GM21619 (cell line): Measurements from ENCODE around the gene ASGR1.
A peak's percentile ranks its signal among the peaks of the same experiment; 100 is the strongest.

ENCODE experiments used
- ATAC-seq: cut with Tn5 transposase; IDR thresholded peaks from one replicate; pipeline ENCODE4 v1.9.1; 2021; ENCODE audit not compliant: unreplicated experiment

Gene ASGR1, protein sequence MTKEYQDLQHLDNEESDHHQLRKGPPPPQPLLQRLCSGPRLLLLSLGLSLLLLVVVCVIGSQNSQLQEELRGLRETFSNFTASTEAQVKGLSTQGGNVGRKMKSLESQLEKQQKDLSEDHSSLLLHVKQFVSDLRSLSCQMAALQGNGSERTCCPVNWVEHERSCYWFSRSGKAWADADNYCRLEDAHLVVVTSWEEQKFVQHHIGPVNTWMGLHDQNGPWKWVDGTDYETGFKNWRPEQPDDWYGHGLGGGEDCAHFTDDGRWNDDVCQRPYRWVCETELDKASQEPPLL

DNA sequence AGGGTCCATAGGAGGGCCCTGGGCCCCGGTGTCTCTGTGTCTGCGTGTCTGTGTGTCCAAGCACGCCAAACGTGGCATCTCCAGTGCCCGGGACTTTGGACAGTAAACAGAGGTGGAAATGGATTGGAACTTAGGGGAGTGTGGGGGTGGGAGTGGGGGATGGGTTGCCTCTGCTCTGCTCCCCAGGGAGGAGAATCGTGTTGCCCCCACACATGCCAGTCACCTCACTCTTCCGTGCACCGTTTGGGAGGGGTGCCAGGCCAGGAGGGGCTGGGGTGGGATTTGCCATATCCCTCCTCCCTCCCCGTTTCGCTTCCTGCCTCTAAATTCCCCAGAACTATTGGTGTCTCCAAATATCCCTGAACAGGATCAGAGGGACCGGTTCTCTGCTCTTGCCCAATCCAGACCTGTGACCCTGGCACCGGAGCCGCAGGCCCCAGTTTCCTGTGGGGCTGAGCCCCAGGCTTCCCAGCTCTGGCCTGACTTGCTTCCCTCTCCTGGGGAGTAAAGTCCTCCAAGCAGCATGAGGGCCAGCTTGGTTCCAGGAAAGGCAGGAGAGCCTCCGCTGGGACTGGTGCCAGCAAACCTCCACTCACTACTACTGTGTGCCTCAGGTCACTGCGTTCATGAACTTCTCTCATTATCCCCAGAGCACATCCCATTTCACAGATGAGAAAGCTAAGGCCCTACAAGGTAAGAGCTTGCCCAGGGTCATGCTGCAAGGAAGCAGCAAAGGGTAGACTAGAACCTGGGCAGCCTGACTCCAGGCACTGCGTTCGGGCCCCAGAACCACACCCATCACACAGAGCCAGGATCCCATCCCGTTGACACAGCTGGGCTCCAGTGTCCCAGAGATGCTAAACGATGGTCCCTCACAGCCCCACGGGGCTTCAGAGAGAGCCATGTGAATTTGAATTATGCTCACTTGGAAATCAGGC, at the start of gene ASGR1:
Gene ASGR1, minus strand, starts transcription at position 54 of the 938 bp plus-strand sequence. CDS start 807 bp downstream, outside the sequence.
- no peak for ATAC-seq

DNA sequence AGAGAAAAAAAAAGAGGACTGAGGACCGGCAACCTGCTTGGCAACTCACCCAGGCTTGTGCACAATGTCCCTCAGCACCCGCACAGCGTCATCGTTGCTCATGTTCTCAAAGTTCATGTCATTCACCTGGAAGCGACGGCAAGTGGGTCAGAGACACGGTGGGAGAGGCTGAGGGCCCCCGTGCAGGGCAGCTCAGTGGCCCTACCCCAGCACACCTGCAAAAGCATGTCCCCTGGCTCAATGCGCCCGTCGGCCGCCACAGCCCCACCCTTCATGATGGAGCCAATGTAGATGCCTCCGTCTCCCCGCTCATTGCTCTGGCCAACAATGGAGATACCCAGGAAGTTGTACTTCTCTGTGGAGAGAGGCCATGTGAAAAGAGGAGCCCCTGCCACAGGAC, 49.8 kb upstream of the ASGR1 start:
- no peak for ATAC-seq

DNA sequence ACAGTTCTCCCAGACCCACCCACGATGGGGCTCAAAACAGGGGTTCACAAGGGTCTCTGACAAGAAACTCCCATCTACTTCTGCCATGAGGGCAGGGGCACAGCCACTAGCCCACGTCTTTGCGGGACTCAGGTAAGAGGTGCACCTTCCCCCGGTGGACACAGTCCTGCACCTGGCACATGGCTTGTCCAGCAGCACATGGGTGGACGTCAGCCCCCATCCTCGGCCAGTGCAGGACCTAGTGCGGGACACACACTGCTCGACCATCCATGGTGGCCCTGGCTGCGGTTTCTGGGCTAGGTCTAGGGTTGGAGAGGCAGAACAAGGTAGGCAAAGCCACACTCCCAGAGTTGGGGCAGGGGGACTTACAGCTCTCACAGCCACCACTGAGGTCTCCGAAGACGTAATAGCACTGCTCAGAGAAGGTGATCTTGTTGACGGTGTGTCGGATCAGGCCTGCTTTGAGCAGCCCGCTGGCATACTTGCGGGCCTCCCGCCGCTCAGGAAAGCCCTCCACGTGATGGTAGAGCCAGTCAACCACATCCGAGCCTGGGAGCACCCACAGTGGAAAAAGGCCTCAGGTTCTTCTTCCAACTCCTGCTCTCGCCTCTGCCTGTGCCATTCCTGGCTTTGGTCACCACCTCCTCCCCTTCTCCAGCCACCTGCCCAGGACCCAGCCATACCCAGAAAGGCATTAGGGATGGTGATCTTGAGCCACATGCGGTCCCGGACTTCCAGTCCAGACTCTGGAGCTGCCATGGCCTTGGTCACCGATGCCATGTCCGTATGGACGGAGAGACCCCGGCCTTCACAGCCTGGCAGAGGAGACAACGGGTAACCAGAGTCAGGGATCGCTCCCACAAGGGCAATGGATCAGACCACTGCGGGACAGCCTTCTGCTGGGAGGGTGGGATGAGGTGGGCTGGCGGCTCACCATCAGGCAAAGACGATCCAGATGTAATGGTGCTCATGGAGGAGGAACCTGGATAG, 47.8 kb upstream of the ASGR1 start:
- no peak for ATAC-seq

DNA sequence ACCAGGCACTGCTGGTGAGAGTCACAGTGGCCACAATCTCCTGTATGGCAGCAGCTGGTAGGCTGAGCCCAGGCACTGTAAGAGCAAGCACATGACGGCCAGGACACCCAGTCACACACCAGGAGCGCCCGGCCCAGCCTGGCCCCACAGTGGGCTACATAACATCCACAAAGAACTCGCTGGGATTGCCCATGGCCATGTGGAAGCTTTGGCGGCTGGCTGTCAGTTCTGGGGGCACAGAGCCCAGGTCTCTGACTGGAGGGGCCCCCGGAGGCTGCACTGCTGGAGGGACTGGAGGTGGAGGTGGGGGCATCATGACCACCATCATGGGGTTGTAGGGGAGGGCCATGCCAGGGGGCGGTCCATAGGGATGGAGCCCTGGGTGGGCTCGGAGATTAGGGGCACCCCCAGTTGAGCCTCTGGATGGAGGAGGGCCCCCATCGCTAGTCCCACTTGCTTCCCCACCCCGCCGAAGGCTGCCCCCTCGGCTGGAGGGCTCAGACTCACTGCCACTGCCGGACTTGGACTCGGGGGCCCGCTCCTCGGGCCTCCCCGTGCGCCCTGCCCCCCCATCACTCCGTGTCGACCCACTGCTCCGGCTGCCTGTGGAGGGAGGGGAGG, 46.7 kb upstream of the ASGR1 start:
- no peak for ATAC-seq

DNA sequence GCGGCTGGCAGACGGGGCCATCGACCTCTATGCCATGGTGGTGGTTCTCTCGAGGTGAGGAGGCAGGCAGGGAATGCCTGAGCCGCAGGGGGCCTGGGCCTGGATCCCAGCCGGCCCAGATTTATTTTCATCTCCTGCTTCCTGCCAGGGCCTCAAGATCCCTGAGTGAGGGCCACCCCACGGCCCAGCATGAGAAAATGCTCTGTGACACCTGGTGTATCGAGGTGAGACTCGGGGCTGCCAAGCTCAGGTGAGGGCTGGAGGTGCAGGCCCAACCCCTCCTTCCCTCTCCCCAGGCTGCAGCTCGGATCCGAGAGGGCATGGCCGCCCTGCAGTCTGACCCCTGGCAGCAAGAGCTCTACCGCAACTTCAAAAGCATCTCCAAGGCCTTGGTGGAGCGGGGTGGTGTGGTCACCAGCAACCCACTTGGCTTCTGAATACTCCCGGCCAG, 45.5 kb upstream of the ASGR1 start:
- ATAC-seq = no peak

DNA sequence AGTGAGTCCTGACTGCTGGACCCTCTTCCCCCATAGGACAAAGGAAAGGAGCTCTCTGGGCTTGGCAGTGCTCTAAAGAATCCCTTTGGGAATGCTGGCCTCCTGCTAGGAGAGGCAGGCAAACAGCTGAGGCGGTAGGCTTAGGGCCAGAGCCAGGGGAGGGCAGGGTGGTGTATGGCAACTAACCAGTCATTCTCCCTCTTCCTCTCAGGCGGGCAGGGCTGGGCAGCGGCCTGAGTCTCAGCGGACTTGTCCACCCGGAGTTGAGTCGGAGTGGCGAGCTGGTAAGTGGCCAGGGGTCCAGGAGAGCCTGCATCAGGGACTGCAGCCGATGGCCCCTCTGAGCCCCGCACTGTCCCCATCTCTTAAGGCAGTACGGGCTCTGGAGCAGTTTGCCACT, 44.9 kb upstream of the ASGR1 start:
- no peak for ATAC-seq

DNA sequence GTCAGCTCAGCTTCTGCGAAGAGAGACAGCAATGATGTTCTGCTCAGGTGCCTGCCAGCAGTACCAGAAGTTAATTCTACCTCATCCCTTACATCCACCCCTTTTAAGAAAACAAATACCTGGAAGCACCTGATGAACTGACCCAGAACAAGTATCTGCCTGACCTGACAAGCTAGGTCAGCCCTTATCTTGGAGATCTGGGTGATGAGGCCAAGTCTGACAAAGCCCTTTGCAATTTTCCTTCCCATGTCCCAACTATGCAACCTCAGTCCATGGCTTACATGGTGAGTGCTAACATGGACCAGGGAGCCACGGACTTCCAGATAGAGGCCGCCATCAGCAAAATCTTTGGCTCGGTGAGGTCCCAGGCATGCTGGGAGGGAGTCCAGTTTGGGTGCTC, 44.2 kb upstream of the ASGR1 start:
- ATAC-seq = no peak

DNA sequence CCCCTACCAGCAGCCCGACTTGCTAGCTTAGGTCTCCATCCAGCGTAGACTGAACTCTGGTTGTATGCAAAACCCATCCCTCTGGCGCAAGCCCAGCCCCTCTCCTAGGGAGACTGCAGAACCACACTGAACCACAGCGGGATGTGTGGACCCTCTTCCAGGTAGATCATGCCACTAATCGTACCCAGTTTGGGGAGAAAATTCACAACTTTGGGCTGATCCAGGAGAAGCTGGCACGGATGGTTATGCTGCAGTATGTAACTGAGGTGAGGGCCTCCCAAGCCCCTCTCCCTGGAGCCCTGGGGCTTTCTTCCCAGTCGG, 43.8 kb upstream of the ASGR1 start:
- no peak for ATAC-seq

DNA sequence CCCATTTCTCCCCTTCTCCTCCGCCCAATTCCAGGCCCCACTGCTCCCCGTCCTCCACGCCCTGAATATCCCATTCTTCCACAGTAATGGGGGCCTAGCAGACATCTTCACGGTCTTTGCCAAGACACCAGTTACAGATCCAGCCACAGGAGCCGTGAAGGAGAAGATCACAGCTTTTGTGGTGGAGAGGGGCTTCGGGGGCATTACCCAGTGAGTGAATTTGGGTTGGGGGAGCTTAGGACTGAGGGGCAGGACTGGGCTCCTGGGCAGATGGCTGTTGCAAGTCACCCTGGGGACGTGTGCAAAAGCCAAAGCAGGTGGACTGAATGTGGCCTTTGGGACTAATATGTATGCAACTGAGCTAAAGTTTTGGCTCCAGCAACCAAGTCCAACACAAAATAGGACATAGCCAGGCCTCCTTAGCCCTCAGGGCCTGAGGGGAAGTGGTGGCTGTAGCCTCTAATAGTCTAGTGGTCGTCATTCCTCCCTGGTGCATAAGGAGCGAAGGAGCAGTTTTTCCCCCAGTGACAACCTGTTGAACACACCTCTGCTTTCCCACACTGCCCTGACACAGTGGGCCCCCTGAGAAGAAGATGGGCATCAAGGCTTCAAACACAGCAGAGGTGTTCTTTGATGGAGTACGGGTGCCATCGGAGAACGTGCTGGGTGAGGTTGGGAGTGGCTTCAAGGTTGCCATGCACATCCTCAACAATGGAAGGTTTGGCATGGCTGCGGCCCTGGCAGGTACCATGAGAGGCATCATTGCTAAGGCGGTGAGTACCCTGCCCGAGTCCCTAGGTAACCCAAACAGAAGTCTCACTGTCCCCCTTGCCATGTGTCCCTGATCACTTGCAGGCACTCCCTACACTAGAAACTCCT, 43.2 kb upstream of the ASGR1 start:
- ATAC-seq = no peak

DNA sequence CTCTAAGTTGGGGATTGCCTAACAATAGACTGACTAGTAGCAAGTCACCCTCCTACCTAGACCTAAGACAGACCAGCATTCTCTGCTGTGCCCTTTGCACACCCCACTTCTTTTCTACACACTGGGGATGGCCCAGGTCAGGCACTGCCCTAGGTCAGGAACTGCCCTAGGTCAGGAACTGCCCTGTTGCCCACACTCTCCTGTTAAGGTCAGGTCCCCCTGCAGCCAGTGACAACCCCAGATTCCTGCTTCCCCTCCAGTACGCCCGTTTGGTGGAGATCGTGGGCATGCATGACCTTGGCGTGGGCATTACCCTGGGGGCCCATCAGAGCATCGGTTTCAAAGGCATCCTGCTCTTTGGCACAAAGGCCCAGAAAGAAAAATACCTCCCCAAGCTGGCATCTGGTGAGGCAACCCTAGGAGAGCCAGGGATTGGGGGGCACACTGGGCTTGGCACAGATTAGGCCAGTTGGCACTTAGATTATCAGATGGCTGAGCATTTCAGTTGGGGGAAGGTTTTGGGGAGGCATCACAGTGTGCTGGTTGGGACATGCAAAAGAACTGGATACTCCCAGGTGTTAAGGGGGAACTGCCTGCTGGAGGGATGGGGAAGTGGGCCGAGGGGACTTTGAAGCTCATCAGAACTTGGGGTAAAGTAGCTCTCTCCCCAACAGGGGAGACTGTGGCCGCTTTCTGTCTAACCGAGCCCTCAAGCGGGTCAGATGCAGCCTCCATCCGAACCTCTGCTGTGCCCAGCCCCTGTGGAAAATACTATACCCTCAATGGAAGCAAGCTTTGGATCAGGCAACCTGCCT, 42.3 kb upstream of the ASGR1 start:
- ATAC-seq = no peak

DNA sequence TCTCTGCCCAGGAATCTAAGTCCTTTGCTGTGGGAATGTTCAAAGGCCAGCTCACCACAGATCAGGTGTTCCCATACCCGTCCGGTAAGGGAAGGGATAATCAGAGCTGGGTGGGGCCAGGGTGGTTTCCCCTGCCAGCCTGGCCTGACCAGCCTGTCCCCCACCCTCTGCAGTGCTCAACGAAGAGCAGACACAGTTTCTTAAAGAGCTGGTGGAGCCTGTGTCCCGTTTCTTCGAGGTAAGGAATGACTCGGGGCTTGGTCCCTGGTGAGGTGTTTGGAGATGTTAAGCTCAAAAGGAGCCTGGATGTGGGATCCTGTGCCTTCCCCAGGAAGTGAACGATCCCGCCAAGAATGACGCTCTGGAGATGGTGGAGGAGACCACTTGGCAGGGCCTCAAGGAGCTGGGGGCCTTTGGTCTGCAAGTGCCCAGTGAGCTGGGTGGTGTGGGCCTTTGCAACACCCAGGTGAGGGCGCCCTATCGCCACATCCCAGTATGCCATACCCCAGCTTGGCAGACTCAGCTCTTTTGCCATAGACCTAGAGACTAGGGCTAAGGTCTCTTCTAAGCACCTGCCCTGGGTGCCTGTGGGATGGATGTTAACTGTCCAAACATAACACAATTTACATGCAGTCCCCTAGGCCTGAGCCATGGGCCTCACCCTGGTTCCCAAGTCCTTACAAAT, 41.6 kb upstream of the ASGR1 start:
- ATAC-seq = no peak

DNA sequence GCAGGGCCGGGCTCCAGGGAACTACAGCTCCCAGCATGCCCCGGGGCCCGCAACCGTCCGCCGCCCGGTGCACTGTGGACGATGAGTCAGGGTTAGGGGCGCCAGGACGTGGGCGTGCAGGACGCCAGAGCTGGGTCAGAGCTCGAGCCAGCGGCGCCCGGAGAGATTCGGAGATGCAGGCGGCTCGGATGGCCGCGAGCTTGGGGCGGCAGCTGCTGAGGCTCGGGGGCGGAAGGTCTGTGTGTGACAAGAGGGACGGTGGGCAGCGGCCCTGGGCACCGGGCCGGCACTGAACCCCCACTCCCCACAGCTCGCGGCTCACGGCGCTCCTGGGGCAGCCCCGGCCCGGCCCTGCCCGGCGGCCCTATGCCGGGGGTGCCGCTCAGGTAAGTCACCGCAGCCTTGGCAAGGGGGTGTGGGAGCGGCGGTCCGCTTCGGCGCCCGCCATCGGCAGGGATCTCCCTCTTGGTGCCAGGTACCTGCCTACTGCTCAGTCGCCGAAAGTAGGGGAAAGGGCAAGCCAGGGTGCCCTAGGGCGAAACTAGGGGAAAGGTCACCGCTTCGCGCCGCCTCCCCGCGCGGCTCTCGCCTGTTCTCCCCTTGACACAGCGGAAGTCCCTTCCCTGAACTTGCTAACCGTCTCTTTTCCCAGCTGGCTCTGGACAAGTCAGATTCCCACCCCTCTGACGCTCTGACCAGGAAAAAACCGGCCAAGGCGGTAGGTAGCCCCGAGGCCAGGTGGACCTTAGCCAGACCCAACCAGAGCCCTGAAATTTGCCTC, 40.8 kb upstream of the ASGR1 start, which contains the start of the genes ACADVL and DLG4:
Gene ACADVL, plus strand, starts transcription at position 127 of the 781 bp plus-strand sequence. Its CDS starts 47 bp downstream, at position 174.
Gene DLG4, minus strand, starts transcription at position 25 of the 781 bp plus-strand sequence.
- peak; percentile 48 for ATAC-seq

DNA sequence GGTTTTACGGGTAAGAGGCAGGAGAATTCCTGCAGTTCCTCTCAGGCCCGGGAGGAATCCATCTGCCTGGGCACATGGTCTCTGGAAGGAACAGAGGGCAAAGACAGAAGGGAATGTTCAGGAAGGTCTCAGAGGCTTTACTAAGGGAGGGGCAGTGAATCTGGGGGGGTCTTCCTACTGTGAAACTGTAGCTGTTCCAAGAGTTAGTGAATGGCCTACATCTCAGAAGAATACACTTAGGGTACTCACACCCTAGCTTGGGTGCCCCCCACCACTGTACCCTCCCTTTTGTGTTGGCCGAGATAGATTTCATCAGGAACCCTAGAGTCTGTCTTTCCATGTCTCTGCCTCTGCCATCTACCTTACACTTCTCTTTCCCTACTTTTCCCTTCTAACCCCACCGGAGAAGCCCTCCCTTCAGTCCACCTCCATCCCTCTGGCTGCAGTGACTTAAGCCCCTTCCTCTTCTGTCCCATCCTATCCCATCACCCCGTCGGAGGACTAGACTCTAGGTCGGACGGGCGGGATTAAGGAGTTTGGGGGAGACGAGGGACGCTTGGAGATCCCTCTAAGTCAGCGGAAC, 40.1 kb upstream of the ASGR1 start:
- no peak for ATAC-seq

DNA sequence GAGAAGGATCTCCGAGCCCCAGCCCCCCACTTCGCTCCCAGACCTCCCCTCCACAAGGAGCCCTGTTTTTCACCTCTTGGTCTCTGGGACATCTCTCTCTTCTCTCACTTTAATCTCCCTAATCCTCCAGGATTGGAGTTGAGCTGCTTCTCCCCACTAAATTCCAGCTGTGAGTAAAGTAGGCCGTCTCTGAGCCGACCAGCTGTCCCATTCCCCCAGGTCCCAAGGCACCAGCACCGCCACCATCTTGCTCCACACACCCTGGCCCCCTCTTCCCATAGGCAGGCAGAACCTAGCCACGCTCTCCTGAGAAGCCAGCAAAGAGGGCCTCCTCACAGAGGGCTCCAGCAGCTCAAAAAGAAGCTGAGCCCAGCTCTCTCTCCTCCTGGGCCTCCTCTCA, 39.6 kb upstream of the ASGR1 start:
- ATAC-seq = no peak

DNA sequence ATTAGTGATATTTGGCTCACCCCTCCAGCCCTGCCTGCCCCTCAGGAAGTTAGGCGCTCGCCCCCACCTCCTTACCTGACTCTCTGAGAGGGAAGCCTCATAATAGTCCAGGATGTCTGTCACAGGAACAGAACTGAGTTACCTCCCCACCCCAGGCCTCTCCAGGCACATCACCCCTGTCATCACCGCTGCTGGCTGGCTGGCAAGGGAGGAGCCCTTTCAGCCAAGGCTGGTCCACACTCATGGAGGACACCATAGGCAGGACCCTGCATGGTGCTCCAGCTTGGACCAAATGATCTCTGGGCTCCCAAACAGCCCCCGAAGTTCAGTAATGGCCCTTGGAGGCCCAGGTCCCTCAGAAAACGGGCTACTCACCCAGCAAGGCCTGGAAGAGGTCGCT, 39.0 kb upstream of the ASGR1 start:
- no peak for ATAC-seq

DNA sequence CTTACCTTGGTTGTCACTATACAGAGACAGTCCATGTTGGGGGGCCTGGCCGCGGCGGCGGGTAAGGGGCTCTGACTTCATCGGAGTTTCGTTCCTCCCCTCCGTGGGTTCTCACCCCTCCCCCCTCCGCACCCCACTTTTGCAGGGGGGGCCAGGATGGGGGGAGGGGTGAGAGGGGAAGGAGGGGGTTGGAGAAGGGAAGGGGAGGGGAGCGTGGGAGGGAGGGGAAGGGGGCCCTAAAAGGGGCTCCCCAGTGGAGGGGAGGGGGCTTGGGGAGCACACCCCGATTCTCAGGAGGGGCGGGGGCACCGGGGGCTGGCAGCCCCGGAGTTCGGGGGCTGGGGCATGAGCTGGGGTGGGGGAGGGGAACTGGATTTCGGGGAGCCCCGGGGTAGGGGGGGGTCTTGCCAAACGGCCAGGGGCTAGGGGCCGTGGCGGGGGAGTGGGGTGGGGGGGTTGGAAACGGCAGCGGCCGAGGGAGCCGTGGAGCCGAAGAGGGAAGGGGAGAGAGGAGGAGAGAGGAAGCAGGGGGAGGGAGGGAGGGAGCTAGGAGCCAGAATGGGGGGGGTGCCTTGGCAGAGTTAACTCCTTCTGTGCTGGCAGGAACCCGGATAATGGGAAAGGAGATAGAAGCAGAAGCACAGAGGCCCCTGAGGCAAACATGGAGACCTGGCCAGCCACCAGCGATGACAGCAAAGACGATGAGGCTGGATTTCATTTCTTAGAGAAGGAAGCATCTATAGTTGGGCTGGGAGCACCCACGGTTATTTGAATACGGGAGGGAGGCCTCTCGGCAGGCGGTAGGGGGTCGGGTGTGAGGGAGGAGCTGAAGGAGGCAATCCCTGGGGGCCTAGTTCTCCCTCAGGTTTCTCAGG, 38.2 kb upstream of the ASGR1 start:
- ATAC-seq = no peak
